Measurements from ENCODE around the gene PALLD.

PALLD gene

DNA sequence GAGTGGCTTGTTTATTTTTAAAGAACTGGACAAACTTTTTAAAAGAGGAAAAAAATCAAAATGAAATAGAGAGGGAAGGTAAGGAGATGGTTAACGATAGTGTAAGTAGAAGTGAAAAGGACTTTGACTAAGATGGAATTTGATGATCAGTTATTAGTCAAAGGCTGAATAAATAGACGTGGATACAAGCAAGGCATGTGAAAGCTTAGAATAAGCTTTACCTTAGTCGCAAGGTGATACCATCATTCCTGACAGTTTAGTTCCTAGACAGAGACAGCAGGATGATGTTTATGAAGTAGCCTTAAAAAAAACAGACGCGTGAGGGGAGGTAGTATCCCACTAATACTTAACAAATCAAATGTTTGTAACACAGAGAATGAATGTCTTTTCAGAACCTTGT is 97.3 kb downstream of the PALLD start:
- no peak for DNase-seq

DNA sequence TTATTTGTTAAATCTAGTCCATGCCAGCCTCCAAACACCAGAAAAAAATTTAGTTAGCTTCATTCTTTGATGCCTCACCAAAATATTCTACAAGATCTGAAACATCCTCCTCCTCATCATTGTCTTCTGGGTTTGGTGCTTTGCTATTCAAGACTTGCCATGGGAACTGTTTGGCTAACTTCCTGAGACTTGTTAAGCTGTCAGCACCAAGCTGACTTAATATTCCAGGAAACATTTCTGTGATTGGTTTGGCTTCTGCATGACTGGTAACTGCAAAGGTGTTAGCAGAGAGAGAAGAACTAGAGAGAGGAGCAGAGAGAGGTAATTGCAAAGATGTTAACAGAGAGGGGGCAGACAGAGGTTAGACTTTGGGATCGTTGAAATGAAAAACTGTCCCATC is 101.3 kb downstream of the PALLD start:
- no peak for DNase-seq

DNA sequence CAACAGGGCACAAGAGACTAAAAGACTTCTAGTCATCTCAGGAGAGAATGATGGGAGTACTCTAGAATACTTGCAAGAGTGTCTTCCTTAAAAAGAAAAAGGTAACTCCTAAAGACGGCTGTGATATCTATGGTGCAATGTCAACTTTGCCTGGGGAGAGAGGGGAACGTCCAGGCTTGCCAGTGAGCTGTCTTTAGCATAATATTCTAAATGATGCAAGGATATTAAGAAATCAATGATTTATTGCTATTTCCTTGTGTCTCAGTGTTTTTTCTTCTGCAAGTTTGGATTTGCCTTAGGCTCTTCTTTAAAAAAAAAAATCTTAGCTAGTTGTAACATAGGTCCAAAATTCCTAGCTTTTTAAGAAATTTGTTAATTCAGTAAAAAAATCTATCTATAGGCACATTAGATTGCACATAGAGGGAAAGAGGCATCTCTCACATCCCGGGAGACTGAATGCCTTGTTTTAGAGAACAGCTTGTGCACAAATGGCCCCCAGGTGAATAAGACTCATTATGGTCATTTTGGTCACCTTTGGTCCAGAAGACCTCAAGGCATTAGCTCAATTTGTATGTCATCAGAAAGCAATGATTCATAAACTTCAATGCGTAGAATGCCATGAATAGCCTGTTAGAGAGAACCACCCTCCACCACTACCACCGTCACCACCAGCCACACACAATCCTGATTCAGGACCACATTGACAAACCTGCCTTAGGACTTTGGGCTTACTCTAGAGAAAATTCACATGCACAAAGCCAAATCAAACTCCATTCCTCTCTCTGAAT is 104.1 kb downstream of the PALLD start:
- no peak for DNase-seq

DNA sequence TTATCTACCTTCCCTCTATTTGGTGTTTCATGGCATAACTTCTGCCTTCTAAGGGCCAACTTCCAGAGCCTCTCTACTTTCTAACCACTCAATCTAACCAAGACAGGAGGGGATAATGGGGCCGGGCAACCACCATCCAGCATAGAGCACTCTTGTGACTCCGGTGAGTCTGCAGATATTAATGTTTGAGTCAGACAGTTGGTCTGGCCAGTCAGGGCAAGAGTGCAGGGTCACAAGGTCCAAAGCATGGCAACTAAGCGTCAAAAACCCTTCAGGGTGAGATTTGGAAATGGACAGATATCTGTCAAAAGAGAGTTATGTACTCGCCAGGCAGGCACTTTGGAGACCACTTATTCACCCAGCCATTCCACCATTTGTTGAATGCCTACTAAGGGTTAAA is 105.0 kb downstream of the PALLD start:
- no peak for DNase-seq

DNA sequence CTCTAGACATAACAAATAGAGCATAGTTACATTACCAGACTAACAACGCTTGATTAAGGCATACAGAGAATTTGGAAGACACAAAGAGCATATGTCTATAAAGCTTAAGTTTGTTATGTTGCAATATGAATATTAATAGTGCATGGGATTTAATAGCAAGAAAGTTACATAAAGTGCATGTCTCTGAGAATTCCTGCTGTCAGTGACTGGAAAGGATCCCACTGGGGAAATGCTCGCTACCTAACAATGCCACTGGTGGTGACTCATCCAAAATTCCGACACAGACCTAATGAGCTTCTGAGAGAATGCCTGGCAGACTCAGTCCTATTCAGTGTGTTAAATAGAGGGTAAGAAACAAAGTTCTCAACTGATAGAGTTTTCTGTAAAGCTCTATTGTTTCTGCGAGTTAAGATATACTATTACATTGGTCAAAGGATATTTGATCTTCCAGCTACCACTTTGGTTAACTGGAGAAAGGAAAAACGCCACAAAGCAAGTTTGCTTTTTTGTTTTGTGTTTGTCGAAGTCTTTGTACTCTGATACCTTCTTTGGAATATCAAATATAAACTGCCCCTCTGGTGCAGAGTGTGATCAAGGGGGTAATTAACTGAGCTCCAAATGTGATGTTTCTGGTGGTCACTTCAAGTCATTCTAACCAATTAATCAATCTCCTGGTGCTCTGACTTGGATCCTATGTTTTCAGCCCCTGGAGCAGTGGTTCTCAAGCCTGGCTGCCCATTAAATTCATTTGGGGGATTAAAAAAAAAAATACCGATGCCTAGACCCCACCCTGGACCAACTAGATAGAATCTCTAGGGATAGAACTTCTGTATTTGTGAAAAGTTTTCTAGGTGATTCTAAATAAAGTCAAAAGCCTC is 107.9 kb downstream of the PALLD start:
- DNase-seq: no peak

DNA sequence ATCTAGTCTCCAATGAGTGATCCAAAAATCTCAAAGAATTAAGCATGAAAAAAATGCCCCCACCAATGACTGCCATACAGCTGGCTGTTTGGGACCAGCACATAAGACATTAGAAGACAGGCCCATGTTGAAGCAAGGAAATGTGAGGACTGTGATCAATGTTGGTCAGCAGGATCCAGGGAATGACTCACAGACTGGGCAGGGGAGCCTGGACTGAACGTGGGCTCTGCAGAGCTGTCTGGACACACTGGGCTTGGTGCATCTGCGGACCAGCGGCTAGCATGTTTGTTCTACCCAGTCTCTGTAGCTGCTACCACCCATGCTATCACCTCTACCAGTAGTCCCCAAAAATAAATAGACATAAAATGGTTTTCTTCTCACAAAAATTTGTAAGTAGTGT is 108.6 kb downstream of the PALLD start:
- no peak for DNase-seq

DNA sequence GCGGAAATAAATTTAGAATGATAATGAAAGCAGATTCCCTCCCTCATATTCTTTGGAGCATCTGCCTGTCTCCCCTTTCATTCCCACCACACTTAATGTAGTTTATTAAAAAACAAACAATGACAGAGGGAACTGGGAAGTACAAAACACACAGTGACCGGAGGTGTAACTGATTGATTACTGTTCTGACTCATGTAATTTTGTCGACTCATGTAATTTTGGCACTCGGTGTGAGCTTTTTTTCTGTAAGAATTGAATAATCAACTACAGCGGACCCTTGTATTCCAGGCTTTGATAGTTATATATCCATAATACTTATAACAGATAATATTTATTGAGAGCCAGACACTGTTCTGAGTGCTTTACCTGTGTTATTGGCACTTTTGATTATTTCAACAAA is 110.4 kb downstream of the PALLD start:
- DNase-seq: no peak

DNA sequence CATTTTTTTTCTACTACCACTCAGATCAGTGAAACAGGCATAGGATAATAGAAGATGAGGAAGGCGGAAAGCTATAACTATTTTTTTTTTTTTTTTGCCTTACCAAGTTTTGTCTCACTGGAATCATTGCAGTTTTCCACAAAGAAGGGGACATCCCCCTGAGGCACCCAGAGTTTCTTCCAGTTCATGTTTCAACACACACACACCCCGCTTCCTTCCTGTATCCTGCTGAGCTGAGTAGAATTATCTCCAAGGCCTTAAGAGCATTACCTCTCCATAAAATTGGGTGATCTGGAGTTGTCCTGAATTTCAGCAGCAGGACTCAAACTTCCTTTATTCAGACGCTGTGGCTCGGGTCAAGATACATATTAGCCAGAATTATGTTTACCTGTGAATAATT is 111.9 kb downstream of the PALLD start:
- DNase-seq: no peak

DNA sequence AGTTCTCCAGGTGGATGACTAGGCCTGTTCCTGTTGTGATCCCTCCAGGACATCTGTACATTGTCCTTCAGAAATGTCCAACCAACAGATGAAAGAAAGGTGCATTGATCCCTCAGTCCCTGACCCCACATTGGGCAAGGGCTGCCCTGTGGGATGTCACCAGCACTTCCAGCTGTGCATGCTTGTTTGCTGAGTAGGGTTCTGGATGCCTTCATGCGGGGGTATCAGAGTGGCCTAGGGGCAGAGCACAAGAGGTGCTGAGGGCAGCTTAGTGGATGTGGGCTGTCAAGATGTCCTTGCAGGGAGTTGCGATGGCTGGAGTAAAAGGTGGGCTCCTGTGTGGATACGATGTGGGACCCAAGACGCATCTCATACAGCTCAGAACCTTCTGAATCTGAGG is 112.5 kb downstream of the PALLD start:
- DNase-seq: no peak

DNA sequence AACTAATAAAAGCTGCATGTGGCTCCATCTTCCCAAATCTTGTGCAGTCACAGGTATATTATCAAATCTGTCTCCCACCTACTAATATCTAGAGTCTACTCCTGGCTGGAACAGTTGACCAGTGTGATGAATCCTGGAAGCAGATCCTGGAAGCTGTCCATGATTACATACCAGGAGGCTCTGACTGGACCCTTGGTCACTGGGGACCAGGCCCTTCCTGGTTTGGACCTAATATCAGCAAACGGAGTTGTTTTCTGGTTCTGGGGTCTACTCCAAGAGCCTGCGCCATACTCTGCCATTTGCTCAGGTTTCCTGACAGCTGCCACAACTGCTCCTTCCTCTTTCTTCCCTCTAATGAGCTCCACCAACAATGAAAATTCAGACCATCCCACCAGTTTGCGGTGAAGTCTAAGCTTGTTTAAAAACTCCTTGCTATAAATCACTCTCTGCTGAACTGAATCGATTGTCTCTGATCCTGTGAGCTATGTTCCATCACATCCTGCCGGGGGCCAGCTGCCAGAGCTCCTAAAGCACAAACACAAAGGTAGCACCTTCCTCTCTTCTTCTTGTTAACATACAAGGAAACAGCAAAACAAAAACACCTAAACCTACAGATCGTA is 114.2 kb downstream of the PALLD start:
- DNase-seq: no peak

DNA sequence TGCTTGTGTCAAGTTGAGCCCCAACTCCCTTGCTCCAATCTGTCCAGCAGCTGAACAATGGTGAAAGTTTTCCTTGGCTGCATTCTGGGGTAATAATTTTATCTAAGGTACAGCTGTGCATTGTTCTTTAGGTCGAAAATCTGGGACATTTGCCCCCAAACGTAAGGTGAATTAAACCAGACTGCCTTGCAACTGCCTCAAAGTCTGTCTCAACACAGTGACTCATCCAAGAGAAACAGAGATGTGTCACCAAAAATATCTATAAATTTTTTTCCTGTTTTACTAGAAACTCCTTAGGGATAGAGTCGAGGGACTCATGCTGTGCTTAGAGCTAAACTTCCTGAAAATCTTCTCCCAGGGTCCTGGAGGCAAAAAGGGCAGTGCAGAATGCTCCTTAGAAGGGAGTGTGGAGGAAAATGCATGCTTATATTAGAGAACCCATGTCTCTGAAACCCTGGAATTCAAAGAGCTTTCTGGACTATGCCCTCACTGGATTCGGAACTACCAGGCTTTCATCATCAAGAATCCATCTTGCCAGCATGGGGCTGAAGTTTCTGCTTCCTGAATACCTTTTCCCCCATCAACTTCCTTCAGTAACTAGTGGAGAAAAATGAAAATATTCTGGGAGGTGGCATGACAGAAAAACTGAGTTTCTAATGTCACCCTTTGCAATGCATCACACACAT is 115.7 kb downstream of the PALLD start:
- no peak for DNase-seq

DNA sequence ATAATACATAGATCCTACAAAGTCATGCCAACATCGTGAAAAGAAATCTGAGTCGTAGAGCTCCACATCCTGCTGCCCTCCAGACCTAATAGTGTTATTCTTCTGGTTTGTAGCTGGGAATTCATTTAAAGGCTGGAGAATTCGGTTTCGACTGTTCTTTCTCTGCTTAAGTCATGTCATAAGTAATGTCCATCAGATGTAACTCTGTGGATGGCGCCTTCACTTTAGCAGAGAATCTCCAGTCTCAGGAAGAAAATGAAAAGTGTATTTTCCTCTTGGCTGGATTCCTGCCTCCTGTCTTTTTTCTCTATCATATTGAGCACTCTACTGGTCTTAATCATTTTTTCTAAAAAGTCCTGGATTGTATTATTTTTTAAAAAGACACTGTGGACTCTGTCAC is 117.0 kb downstream of the PALLD start:
- no peak for DNase-seq

DNA sequence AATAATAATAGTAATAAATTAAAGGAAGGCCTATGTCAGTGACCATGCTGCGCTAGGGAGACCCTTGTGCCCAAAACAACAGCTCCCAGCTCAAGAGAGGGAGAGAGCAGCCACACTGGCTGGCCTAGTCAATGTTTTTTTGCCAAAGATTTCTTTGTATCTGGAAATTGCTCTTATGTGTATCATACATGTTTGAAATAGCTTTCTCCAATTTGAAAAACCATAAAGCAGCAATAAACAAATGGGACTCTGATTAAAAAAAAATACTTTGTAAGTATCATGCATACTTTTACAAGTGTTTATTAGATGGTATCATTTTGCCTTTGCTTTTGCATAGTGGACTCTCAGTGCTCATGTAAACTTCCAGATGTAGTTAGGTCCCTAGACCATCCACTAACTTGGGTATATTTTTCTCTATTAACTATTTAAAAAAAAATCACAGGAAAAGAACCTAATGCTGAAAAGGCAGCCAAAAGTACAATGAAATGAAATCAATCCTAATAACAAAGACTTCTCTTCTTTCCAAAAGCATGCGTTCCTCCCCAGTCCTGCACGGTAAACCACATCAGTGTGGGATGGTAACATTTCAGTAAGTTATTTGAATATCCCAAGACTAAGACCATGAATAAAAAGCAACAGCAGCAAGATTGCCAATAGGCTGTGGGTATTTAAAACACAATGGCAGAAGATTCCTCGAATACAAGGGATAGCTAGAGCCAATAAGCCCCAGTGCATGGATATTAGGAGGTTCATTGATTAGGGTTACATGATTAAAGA is 117.6 kb downstream of the PALLD start:
- no peak for DNase-seq

DNA sequence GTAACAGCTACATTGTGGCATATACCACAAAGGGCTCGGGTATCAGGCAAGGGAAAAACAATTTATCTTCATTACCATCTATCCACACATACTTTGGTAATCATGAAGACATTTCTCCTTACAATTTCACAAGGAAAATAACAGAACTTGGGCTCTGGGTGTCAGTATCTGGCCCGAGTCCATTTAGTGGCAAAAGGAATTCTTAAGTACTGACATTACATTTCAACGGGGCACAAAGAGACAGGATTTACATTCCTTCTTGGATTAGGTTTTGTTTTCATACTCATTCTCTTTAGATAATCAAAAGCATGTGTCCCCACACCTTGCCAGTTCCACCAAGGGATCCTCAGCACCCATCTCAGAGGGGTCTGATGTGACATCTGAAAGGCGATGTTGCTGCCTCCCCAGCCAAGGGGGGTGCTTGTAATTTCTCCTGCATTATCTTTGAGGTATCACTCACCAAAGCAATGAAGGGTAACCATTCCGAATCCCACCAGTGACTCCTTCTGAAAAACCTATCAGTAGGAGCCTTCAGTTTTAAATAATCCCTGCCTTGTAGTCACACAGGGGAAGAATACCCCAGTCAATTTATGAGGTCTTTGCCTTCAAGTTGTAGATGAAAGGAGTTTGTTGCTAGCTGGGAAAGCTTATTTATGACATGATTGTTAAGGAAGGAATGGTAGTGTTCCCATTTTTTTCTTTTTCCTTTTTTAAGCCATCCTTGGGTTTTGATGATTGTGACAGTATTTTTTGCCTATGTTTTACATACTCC is 118.6 kb downstream of the PALLD start:
- no peak for DNase-seq

DNA sequence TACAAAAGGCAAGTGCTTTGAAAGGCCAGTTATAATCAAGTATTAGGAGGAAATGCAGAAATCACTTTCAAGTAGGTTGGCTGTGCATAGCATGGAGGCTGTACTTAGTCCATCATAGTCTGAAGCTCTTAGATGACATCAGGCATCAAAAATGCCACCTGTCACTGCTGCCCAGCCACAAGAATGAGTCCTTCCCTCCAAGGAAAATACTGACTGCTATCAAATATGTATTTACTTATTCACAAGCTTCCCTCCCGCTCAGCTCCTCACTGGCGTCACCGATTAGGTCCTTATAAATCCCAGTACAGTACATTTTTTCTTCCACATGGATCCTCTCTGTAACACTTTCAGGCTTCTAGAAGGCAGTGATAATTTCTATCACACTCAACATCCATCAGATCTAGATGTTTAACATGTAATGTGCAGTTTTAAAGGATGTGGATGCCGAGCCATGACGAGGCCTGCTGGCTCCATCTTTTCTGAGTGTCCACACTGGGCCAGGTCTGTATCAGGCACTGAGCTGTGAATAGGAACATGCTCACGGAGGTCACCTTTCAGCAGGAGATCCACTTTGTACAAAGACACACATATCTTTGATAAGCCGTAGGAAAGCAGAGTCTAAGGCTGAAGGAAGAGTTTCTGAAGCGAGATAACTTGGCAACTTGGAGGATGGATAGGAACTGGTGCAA is 121.9 kb downstream of the PALLD start:
- no peak for DNase-seq

DNA sequence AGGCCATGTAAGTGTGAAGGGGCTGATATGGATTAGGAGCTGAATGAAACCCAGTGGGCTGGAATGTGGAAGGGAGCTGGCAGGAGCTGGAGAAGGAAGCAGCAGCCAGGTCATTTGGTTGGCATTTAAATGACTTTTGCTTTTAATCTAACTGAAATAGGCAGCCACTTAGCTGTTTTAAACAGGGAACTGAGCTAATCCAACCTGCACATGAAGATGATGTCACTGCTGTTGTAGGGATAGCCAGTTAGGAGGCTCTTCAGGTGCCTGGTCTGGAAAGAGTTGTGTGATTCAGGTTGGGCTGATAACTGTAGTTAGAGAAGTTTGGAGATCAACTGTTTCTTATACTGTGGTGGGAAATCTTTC is 122.4 kb downstream of the PALLD start:
- no peak for DNase-seq

DNA sequence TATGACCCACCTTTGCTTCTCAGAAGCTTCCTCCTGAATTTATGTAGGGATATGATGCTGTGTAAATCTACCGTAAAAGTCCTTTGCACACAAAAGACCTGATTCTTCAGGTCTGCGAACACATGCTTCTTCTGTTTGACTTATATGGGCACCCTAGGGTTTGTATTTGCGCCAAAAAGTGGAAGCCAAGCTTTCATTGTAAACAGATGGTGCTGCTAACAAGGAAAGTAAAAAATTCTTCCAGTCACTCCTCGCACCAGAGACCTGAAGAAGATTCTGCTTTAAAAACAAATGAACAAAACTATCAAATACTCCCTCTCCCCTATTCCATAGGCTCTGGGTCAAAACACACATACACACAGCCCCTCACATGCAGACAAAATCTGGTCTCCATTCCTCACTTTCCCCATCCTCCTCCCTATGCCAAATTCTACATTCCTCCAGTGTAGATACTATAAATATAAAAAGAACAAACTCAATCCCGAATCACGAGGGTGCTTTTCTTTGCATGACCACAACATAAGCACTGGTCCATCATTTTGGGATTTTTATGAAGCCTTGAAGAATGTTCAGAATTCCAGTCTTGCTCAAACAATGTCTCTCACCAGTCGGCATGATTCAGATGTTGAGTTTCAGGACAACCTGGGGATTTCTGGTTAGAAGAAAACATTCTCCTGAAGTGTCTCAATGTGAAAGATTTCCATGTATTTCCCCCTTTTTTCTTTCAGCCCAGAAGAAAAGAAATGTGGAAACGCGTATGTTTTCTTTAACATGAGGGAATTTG is 125.1 kb downstream of the PALLD start:
- DNase-seq: no peak

DNA sequence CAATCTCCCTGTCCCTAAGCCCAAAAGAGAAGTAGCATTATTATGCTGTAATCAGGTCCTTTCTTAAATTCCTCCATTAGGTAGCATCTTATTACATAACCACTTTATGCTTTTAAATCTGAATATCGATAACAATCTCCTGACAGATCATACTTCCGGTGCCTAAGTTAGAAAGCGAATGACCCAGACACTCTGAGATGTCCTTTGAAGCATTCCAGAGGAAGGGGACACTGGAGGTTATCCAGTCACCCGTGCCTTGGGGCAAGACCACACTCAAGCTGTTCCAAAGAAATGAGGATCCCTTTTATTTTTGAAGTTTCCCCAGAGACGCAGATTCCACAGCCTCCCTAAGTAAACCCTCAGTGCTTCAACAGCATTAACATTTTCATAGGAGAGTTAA is 125.7 kb downstream of the PALLD start:
- DNase-seq: no peak

DNA sequence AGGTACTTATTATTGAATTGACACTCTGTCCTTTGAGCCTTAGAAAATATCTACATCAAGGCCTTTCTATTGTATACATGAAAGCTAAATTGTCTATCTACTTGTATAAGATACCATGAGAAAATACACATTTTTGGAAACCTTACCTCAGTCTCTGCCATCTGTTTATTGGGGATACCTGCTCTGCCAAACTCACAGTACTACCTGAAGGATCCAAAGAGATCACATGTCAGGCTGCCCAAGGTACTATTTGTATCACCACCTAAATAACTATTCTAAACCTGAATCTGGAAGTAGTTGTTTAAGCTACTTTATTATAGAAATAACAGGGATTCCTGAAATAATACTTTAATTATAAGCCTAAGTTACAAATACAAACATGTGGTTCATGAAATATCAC is 126.2 kb downstream of the PALLD start:
- no peak for DNase-seq

DNA sequence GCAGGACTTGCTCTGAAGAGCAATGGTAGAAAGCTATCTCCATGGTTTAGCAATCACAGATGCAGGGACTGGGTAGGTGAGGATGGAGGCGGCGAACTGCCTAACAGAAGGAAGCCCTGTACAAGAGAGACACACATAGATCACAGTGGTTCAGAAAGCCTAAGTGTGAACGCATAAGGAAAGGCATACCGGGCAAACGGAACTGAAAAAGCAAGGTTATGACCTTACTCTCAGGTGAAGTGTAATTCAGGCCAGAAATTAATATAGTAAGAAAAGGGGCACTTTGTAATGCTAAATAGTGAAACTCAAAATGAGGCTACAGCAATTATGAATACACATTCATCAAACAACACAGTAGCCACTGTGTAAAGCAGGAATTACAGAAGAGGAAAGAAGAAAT is 126.6 kb downstream of the PALLD start:
- DNase-seq: no peak
